HAP-1 (cell line): Measurements from ENCODE around the gene PODN.
A peak's percentile ranks its signal among the peaks of the same experiment; 100 is the strongest.

Experiments
- DNase-seq, 2 experiments: peaks; one replicate each; pipeline ENCODE4 v3.0.0-alpha.2; 2016 to 2020; ENCODE audit warnings: low spot score in 2 of 2
- H3K27me3 ChIP-seq: fragments of 250-450 bp; sonication (Bioruptor Pico); 2 replicates; pipeline ENCODE4 v1.5.1; 2020; ENCODE audit warnings: low read depth, mild to moderate bottlenecking, moderate library complexity
- H3K36me3 ChIP-seq: fragments of 250-450 bp; sonication (Bioruptor Pico); replicated peaks from 2 replicates; pipeline ENCODE4 v1.5.1; 2020; ENCODE audit warnings: mild to moderate bottlenecking
- H3K4me1 ChIP-seq: fragments of 250-450 bp; sonication (Bioruptor Pico); 2 replicates; pipeline ENCODE4 v1.5.1; 2020; ENCODE audit warnings: mild to moderate bottlenecking
- H3K4me3 ChIP-seq: fragments of 250-450 bp; sonication (Bioruptor Pico); 2 replicates; pipeline ENCODE4 v1.5.1; 2020; ENCODE audit warnings: mild to moderate bottlenecking, moderate library complexity
- H3K9me3 ChIP-seq: fragments of 250-450 bp; sonication (Bioruptor Pico); 2 replicates; pipeline ENCODE4 v1.5.1; 2020; ENCODE audit warnings: mild to moderate bottlenecking, moderate library complexity
- in situ Hi-C: fragments of 300-500 bp; cut with MboI; formaldehyde crosslinking; loops from 3 replicates; pipeline ENCODE4 v1.14.3; 2020; ENCODE audit warnings: low sequenced_read_pairs, inconsistent platforms, mixed read lengths

PODN gene

GRCh38 chr1:53126495-53126894 lies 64.5 kb downstream of the PODN start:
- H3K4me3 ChIP-seq = no peak overlapping the region
- no peaks in the 10 kb centered on the region for H3K36me3 ChIP-seq
- in situ Hi-C loops = no loop called here
- no peaks in the 10 kb centered on the region for H3K4me1 ChIP-seq
- no peaks in the 10 kb centered on the region for H3K27me3 ChIP-seq
- DNase-seq = no peak
- no peaks in the 10 kb centered on the region for H3K9me3 ChIP-seq

- in situ Hi-C loops = no loop called here
- Histone ChIP-seq H3K4me3 (no peak overlapping the region), H3K36me3 (no peaks in the 10 kb centered on the region), H3K27me3 (no peaks in the 10 kb centered on the region), H3K4me1 (no peaks in the 10 kb centered on the region), H3K9me3 (no peaks in the 10 kb centered on the region)
- DNase-seq = no peak
Observed at GRCh38 chr1:53127546-53127945, 65.5 kb downstream of the PODN start.

- H3K27me3 ChIP-seq = no peaks in the 10 kb centered on the region
- in situ Hi-C loops = no loop called here
- no peak for DNase-seq
Observed at GRCh38 chr1:53128401-53128800, 66.4 kb downstream of the PODN start.

DNA sequence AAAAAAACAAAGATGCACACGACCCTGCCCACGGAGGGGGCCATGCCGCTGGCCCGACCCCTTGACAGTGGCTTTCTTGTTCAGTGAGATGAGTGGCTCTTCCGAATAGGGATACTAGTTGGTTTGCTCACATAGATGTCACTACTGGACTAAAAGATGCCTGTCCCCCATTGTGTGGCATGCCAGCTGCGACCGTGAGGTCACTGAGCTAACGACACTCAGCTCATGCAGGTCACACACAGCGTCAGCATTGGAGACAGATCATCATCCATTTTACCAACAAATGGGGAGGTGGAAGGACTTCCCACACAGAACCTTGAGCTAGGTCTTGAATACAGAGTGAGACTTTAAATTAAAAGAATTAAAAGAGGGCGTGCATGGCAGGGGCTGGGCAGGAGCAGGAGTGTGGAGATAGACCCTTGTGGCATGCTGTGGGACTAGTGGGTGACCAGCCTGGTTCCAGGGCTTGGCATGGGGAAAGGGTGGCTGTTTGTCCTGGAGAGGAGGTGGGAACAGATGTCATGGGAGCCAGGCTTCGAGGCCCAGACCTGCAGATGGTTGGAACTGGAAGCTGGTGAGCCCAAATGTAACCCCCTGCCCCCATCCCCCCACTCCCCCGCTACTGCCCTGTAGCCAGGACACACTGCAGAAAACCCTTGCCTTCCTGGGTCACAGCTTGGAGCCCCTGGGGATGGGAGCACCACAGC lies 68.0 kb downstream of the PODN start:
- in situ Hi-C loops = no loop called here
- Histone ChIP-seq H3K4me3 (no peak overlapping the region), H3K4me1 (no peaks in the 10 kb centered on the region), H3K27me3 (no peaks in the 10 kb centered on the region), H3K36me3 (no peaks in the 10 kb centered on the region), H3K9me3 (no peaks in the 10 kb centered on the region)
- no peak for DNase-seq

More at GRCh38 chr1:53128401-53128800, 66.4 kb downstream of the PODN start:
- no peak overlapping the region for H3K4me3 ChIP-seq
- H3K9me3 ChIP-seq = no peaks in the 10 kb centered on the region
- H3K4me1 ChIP-seq = no peaks in the 10 kb centered on the region
- H3K36me3 ChIP-seq = no peaks in the 10 kb centered on the region

GRCh38 chr1:53130598-53130877 lies 68.5 kb downstream of the PODN start:
- DNase-seq = no peak
- Histone ChIP-seq H3K4me1 (no peaks in the 10 kb centered on the region), H3K36me3 (no peaks in the 10 kb centered on the region), H3K4me3 (no peak overlapping the region), H3K9me3 (no peaks in the 10 kb centered on the region), H3K27me3 (no peaks in the 10 kb centered on the region)
- in situ Hi-C loops = no loop called here

DNA sequence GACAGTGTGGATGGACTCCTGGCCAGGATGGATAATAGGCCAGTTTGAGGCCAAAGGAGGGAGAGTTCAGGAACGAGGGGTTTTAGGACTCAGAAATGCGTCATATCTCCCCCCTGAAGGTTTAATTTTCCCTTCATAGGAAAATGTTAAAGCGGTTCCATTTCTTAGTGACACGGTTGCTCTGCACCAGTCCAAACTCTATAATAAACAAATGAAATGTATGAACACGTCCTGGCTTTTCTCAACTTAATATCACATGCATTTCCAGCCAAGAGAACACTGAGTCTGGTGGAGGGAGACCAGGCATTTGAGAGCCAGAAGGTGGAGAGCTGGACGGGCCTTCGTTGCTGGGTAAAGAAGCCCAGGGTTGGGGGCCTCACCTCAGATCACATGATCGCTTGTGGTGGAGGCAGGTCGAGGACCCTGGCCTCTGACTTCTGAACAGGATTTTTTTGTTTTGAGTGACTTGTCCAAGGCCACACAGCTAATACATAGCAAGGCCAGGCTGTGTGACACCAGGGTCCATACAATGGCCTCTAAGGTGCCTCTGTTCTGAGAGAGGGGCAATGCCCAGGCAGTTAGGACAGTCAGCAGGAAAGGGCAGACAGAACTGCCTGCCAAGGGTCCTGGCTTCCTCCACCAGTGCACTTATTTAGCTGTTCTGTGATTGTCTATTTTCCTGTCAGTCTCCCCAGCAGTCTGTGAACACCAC lies 69.0 kb downstream of the PODN start:
- H3K4me1 ChIP-seq = no peaks in the 10 kb centered on the region

DNA sequence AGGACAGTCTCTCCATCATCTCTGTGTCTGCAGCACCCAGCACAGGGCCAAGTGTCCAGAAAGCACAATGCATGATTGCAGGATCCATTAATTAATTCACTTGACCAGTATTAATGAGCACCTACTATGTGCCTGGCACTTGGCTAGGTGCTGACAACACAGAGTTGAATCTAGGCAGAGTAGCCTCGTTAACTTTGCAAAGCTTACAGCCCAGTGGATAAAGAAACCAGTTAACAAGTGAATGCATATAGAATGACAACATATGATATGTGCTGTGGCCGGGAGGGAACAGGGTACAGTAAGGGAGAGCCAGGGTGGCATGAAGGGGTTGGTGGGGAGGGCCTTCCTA lies 69.6 kb downstream of the PODN start:
- Histone ChIP-seq H3K36me3 (no peaks in the 10 kb centered on the region), H3K9me3 (no peaks in the 10 kb centered on the region), H3K4me3 (no peak overlapping the region), H3K4me1 (no peaks in the 10 kb centered on the region), H3K27me3 (no peaks in the 10 kb centered on the region)
- DNase-seq = no peak
- in situ Hi-C loops = no loop called here

More for the DNA sequence above, 69.0 kb downstream of the PODN start:
- Histone ChIP-seq H3K27me3 (no peaks in the 10 kb centered on the region), H3K4me3 (no peak overlapping the region), H3K36me3 (no peaks in the 10 kb centered on the region), H3K9me3 (no peaks in the 10 kb centered on the region)
- no peak for DNase-seq
- in situ Hi-C loops = no loop called here

DNA sequence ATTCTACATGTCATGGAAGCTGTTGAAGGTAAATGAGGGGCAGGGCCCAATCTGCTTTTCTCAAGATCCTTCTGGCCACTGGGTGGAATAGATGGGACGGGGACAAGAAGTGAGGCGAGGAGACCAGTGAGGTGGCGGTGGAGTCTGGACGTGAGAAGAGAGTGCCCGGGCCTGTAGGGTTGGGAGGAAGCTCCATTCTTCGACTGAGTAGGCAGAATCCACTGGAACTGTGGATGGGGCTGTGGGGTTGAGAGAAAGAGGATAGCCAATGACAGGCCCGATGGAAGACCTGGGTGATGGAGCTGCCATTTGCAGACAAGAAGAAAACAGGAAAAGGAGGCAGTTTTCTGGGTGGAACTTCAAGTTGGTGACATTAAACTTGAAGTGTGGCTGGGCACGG lies 70.2 kb downstream of the PODN start:
- in situ Hi-C loops = no loop called here
- Histone ChIP-seq H3K4me1 (no peaks in the 10 kb centered on the region), H3K27me3 (no peaks in the 10 kb centered on the region), H3K9me3 (no peaks in the 10 kb centered on the region), H3K36me3 (no peaks in the 10 kb centered on the region), H3K4me3 (no peak overlapping the region)
- no peak for DNase-seq

- Histone ChIP-seq H3K4me1 (no peaks in the 10 kb centered on the region), H3K4me3 (no peak overlapping the region), H3K9me3 (peaks cover 6% of the 10 kb centered on the region), H3K36me3 (no peaks in the 10 kb centered on the region), H3K27me3 (no peaks in the 10 kb centered on the region)
- DNase-seq = peak; percentile 5 to 22
- in situ Hi-C loops = no loop called here
Observed at GRCh38 chr1:53133261-53134041, 71.4 kb downstream of the PODN start.

DNA sequence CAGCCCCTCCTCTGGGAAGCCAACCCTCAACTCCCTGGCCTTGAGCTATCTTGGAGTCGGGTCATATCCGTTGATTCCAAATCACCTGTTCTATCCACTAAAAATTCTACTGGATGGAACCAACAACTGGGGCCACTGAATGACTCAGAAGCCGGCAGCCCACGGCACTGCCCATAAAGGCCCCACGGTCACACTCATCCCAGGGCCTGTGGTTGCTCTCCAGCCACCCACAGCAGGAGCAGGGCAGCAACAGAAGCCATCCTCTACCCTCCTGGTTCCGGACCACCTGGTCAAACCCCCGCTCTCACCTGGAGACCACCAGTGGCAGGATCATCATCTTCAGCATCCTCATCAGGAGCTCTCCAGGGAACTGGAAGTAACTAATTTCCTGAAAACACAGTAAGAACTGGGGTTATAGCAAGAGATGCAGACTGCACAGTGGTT lies 72.1 kb downstream of the PODN start:
- Histone ChIP-seq H3K36me3 (no peaks in the 10 kb centered on the region), H3K9me3 (peaks cover 6% of the 10 kb centered on the region), H3K4me3 (no peak overlapping the region), H3K27me3 (no peaks in the 10 kb centered on the region), H3K4me1 (no peaks in the 10 kb centered on the region)
- no peak for DNase-seq
- in situ Hi-C loops = no loop called here
